ENCODE results near the gene PDZRN4.
"Not testable (repeated sequence)": the region's sequence is repeated elsewhere in the genome, so short reads cannot be mapped to it uniquely, and the experiment has no call there.

The PDZRN4 gene

DNA sequence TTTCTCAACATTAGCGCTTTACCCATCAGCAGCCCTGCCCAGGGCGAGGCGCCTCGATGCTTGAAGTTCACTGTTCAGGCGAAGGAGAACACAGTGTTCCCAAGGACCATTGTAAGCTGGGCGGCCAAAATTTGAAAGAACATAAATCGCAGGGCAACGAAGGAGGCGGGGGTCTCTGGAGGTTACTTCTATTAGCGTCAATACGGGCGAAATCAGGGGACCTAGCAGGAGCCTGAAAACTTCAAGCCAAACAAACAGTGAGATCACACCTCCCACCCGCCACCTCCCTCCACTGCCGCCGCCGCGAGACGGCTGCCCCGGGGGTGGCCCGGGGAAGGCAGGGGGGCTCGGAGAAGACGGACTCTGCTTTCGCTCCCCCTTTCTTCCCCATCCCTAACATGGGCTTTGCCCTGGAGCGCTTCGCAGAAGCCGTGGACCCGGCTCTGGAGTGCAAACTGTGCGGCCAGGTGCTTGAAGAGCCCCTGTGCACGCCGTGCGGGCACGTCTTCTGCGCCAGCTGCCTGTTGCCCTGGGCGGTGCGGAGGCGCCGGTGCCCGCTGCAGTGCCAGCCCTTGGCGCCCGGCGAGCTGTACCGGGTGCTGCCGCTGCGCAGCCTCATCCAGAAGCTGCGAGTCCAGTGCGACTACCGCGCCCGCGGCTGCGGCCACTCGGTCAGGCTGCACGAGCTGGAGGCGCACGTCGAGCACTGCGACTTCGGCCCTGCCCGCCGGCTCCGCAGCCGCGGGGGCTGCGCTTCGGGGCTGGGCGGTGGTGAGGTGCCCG lies at the start of gene PDZRN4:
TSS of gene PDZRN4 (plus strand) at position 263 of the 783 bp plus-strand sequence.
- DNase-seq (ENCODE audit: low spot score), result peak; percentile 79

DNA sequence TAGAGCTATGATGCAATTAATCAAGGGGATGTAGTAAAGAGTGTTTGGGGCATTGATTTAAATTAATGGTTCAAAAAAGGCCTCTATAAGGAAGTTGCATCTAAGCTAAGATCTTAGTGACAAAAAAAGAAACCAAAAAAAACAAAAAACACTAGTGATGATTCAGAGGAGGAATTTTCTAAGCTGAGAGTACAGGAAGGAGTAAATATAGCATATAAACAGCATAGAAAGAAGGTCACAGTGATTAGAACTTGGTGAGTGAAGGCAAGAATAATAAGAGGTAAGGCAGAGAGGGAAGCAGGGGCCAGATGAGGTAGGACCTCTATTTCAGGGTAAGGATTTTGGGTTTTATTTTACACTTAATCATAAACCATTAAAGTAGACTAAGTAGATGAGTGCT lies 48.0 kb upstream of the PDZRN4 start:
- no peak for DNase-seq (ENCODE audit: low spot score)

DNA sequence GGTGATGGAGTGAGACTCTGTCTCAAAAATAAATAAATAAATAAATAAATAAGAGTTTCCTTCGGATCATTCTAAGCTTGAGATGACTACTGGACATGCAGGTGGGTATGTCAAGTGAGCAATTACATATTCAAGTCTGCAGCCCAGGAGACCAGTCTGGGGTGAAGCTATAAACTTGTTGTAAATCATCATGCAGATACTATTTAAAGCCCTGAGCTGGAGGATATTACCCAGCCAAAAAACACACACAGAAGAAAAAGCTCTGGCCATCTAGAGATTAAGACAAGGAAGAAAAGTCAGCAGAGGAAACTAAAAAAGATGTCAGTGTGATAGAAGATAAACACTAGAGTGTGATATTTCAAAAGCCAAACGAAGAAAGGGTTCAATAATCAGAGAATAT lies 47.0 kb upstream of the PDZRN4 start:
- DNase-seq (ENCODE audit: low spot score), result no peak

DNA sequence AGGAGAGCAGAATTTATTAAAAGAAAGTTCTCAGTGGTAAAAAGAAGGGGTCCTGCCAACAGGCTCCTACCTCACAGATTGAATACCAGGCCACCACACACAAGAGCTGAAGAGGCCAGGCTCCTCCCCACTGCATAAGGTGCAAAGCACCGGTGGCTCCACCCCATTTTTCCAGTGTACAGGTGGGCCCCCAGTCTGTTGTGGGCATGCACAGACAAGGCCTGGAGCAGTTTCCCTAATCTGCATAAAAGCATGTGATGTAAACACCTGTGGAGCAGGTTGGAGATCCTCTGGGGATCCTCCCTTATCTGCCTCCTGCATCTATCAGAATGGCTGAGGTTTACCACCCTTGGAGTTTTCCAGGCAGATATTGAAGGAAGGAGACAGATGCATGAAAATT lies 45.7 kb upstream of the PDZRN4 start:
- DNase-seq (ENCODE audit: low spot score), result no peak

DNA sequence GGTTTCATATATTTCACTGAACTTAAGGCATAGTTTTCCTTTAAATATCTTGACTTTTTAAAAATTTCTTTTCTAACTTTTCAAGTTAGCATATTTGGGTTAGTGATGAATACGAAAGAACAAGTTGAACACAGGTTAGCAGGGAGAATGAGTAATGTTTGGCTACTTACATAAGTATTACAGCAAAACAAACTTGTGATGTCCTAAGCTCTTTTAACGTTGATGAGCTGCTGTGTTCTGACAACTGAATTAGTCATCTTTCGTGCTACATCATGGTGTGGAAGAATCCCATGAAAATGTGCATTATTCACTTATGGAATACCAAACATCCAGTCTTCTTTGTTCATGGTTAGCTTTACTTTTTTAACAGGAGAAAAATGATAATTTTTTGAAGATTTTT lies 36.3 kb upstream of the PDZRN4 start:
- DNase-seq (ENCODE audit: low spot score), result no peak

DNA sequence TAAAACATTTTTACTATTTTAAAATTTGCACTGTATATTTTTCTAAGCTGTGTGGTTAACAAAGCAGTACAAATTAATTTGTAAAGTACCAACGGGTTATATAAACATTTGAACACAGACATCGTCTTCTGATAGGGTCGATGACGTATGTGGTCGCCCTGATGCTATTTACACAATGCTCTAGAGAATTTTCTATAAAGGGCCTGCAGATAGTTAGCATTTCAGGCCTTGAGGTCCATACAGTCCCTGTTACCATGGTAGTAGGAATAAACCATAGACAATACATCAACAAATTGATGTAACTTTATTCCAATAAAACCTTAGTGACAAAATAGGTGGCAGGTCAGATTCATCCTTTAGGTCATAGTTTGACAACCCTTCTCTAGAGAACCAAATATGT lies 25.7 kb upstream of the PDZRN4 start:
- no peak for DNase-seq (ENCODE audit: low spot score)

DNA sequence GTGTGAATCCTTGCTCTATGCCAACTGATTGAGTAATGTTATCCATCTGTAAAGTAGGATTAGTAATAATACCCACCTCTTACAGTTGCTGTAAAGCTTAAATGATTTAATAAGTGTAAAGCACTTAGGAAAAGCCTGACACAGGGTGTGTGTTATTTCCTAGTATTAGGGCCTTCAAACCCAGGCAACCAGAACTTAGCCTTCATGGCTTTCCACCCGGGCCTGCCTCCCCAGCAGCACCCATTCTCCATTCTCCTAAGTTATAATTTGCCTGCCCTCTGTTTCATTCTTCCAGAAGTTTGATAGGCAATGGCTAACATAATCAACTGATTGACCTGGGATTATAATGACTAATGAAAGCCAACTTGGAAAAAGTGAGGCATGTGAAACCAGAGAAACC lies 20.4 kb upstream of the PDZRN4 start:
- DNase-seq (ENCODE audit: low spot score), result no peak

DNA sequence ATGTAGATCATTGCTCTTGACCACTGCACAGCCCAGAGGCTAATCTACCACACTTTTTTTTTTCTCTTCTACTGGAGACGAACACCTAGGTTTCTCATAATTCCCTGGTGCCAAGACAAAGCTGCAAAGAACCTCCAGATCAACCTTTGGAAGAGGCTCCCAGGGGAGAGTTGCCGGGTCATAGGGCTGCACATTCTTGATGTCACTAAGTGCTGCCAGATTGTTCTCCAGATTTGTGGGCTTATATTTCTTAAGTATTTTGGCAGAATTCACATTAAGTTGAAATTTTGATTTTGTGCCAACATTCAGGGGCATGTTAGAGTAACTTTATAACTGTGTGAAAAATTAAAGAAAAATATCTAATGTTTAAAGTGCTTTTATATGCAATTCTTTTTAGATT lies 13.5 kb upstream of the PDZRN4 start:
- DNase-seq (ENCODE audit: low spot score), result no peak

DNA sequence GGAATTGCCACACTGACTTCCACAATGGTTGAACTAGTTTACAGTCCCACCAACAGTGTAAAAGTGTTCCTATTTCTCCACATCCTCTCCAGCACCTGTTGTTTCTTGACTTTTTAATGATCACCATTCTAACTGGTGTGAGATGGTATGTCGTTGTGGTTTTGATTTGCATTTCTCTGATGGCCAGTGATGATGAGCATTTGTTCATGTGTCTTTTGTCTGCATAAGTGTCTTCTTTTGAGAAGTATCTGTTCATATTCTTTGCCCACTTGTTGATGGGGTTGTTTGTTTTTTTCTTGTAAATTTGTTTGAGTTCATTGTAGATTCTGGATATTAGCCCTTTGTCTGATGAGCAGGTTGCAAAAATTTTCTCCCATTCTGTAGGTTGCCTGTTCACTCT lies 8.6 kb upstream of the PDZRN4 start:
- DNase-seq (ENCODE audit: low spot score), result not testable (repeated sequence)

DNA sequence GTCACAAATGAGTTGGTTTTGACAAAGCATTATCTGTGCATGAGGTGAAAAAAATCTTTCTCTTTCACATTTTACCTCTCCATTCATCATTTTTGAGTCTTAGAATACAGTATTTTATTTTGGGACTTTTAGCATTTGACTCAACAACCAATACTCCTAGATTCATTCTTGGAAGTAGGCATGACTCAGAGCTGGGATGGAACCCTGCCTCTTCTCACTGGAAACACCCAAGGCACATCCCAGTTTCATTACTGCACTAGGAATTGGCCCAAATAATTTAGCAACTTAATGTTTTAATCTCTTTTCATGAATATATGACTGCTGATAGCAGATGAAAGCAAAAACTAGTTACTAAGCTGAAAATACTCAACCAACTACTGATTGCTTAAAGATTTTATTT lies 3.3 kb upstream of the PDZRN4 start:
- no peak for DNase-seq (ENCODE audit: low spot score)

DNA sequence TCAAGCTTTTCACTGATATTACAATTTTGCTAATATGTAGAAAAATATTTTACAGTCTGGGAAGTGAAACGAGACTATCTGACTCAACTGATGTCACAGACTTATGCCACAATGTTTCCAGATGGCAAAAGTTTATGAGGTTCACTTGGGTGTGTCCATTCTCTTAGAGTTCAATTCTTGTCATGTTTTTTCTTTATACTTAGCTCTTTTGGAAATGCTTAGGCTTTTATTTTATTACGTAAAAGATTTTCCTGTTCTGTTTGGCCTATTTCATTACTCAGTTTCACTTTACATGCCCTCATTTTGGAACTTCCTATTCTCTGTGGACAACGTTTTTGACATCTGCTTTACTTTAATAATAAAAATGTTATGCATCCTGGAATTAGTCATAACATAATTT lies 2.1 kb upstream of the PDZRN4 start:
- no peak for DNase-seq (ENCODE audit: low spot score)

DNA sequence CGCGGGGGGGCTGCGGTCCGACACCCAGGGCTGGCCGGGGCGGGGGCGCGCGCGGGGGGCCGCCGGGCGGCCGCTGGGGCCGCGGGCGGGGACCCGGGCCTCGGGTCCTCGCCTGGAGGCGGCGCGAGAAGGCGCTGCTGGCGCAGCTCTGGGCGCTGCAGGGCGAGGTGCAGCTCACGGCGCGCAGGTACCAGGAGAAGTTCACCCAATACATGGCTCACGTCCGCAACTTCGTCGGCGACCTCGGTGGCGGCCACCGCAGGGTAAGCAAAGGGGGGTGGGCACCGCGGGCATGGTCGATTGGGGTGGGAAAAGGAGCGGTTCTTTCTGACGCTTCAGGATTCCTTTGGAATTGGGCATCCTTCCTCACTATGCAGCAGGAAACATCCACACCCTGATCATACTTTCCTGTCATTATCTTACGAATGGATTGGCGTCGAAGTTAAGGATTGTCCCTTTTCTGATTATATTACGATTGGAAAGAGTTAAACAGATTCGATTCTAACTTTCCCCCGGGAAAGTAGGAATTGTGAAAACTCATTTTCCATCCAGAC lies 798 bp downstream of the PDZRN4 start:
- DNase-seq (ENCODE audit: low spot score), result no peak

DNA sequence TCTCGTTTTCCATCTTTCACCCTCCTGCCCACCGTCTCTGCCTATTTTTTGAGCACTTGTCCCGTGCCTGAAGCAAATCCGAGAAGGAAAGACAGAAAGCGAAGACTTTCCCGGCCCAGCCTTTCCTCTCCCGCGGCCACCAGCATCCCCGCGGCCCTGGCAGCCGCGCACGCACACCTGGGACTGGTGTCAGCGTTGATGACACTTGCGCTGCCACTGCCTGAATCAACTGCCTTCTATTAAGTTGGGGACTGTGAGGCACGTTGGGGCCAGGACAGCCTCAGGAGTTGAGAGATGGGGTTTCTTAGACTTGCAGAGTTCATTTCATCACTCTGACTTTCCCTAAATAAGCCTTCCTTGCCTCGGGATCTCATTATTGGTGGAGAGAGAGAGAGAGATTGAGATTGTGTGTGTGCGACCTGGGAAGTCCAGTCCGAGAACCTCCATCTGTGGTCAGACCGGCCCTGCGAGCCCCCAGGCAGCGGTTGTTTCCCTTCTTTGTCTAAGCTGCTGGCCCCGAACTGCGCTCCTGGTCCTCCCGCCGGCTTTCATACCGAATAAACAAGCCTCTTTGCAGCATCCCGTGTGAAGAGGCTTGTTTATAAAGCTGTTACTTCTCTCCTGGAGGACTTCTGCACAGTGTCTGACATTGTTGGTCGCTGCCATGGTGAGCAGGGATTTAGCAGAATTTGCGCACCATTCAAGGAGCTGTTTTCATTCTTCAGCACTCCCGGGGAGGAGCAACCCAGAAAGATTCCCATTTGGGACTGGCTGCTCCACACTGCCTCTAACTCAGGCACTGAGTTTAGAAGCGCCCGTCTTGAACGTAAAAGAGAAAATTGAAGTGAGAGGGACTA lies 1.5 kb downstream of the PDZRN4 start:
- peak; percentile 72 for DNase-seq (ENCODE audit: low spot score)

DNA sequence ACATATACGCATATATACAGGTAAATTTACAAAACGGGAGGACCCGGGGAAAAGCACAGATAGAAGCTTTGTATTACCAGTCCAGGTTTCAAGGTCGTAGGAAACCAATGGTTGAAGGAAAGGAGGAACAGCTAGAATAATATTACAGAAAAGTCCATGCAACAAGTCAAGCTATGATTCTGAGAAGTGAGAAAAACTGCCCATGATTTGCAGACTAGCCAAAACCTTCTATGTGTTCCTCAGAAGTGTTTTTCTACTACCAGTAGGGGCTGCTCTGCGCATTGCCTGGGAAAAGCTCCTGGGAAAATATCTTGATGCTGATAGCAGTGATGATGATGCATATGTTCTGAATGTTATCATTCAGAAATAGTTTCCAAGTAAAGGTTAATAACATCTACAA lies 2.2 kb downstream of the PDZRN4 start:
- no peak for DNase-seq (ENCODE audit: low spot score)

DNA sequence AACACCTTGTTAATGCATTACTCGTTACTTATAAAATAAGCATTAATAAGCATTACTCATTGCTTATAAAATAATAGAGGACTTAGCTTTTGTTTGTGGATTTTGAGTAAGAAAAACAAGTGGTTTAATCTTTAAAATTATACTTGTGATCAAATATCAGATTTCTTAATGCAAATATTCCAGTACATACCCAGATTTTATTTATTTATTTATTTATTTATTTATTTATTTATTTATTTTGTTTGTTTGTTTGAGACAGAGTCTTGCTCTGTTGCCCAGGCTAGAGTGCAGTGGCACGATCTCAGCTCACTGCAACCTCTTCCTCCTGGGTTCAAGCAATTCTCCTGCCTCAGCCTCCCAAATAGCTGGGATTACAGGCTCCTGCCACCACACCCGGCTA lies 3.4 kb downstream of the PDZRN4 start:
- not testable (repeated sequence) for DNase-seq (ENCODE audit: low spot score)

DNA sequence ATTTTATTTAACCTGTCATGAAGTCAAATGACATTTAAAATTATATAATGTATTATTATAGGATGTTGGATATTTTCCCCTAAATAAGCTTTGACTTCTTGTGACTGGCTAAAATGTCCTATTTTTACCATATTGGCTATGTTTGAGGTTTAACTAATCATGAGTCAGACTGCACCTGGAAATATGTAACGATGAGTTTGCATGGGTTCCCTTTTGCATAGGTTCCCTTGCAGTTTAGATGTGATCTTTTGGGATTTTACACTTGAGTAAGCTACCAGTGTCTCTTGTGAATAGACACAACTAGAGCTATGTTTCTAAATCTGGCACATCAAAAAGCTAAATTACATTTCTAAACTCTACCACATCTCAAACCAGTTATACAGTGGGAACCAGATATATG lies 5.2 kb downstream of the PDZRN4 start:
- DNase-seq (ENCODE audit: low spot score), result no peak

DNA sequence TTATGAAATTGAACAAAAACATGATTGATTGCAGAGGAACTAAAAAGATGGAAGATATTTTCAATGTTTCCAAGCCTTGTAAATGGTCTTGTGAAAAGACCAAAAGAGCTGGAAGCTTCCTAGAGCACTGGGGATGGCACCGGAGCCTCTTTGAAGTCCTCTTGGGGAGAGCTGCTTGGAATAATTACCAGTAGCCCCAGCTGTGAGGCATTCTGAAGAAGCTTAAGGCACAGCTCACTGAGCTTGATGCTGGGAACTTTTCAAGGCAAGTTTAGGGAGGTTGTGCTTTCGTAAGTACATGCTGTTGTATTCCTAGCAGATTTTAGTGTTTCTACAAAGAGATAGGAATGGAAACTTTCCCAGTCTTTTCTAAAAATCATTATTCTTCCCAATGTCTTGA lies 13.9 kb downstream of the PDZRN4 start:
- DNase-seq (ENCODE audit: low spot score), result peak; percentile 72

DNA sequence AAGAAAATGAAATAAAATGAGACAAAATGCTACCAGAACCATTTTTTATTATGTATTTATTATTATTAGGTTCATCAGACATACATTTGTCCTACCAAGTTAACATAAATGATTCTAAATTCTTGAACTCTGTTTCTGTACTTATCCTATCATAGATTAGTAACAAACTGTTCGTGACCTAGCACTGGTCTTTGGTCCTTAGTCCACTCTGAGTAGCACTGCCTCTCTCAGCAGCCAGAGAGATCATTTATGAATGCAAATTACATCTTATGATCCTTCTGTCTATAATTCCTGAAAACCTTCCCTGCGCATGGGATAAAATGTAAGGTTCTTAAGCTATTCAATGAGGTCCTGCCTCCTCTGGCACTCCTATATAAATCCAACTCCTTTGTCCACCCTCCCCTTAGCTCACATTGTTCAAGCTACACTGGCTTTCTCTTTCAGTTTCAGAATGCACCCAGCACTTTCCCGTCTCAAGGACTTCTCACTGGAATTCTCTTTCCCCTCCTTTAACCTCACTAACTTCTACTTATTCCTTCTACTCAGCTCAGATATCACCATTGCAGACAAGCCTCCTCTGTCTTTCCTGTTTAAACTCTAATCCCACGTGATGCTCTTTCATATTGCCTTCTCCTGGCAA lies 17.1 kb downstream of the PDZRN4 start:
- DNase-seq (ENCODE audit: low spot score), result no peak

DNA sequence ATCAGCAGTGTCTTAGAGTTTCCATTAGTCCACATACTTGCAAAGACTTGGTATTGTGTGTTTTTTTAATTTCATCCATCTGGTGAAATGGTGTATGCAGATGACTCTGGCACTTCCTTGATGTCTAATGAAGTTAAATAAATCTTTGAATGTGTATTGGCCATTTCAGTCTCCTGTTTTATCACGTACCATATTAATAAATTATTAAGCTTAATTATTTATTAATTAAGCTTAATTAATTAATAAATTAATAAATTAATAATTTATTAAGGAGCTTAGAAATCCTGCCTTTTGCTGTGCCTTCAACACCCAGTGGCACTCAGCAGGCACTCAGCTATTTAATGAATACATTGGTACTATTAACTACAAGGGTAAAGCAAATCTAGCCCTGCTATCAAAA lies 18.2 kb downstream of the PDZRN4 start:
- DNase-seq (ENCODE audit: low spot score), result no peak

DNA sequence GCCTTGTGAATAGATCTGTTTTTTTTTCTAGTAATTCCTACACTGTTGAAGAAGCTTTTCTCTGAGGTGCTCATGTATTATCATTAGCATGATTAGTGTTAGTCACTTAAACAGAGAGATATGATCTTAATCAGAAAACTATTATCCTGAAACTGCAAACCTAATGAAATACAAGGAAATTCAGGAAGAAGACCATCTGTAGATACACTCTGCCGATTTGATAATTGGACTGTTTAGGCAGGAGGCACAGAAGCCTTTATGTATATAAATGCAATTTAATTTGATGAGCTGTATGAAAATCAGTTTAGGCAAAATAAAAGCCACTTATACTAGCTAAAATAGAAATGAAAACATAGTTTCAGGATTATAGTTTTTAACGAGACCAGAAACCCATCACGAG lies 23.3 kb downstream of the PDZRN4 start:
- DNase-seq (ENCODE audit: low spot score), result no peak

DNA sequence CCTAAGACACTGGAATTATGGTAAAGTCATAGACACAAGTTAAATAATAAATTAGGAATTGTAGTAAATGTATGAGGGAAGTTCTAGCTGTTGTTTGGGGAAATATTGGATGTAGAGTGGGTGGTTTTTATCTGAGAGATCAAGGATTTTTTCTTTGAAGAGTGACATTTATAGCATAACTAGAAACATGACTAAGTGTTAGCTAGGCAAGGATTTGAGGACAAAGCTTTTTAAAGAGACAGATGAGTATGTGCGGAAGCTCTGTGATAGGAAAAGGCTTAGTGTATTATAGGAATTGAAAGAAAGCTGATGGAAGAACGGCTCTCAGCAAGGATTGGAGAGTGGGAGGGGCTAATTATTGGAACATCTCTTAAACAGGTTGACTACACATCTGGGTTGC lies 24.5 kb downstream of the PDZRN4 start:
- DNase-seq (ENCODE audit: low spot score), result no peak

DNA sequence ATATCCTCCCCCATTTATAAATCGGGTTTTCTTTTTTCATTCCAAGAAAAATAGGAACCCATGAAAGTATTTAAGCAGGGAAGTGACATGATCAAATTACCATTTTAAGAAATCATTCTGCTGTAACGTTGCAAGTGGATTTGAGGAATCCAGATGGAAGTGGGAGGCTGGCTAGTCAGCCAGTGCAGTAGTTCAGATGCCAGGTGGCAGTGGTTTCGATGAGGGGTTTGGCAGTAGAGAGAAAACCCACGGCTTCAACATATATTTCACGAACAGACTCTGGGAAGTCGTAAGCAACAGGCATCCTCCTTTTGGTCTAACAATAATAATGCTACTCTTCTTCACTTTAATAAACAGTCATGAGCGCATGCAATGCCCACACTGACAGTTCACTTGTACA lies 25.0 kb downstream of the PDZRN4 start:
- DNase-seq (ENCODE audit: low spot score), result no peak

DNA sequence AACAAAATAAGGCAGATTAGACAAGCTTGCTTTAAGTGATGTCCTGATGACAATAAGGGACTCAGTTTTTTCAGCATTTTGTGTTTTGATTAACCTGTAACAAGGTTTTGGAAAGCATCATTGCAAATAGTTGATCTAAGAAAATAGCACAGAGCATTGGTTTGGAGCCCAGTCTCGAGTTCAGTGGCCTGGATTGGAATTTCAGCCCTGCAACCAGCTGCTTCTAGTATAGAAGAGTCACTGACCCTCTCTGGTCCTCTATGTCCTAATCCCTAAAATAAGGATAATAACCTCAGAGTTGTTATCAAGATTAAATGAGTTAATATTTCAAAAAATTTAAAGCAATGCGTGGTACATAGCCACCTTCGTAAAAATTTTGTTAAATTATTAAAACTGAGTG lies 25.5 kb downstream of the PDZRN4 start:
- DNase-seq (ENCODE audit: low spot score), result no peak

Measured in ecto neural progenitor cell (in vitro differentiated cells).